DMS 273 (cell line): ENCODE measurements around the gene OLIG1.

Source experiments
- DNase-seq: peaks from one replicate; lab custom pipeline; 2025; ENCODE audit not compliant: unreplicated experiment; lab: John Stamatoyannopoulos, UW

Gene OLIG1

DNA sequence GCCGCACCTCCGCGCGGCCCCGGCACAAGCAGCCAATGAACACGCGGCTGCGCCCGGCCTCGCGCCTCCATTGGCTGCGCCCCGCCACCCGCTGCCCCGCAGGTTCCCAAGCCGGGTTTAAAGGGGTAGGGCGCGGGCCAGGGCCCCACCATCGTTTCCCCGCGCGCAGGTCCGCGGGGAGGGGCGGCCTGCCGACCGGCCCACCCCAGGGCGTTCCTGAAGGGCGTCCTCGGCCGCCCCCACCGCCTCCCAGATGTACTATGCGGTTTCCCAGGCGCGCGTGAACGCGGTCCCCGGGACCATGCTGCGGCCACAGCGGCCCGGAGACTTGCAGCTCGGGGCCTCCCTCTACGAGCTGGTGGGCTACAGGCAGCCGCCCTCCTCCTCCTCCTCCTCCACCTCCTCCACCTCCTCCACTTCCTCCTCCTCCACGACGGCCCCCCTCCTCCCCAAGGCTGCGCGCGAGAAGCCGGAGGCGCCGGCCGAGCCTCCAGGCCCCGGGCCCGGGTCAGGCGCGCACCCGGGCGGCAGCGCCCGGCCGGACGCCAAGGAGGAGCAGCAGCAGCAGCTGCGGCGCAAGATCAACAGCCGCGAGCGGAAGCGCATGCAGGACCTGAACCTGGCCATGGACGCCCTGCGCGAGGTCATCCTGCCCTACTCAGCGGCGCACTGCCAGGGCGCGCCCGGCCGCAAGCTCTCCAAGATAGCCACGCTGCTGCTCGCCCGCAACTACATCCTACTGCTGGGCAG, at the start of gene OLIG1:
TSS of gene OLIG1 (plus strand) at position 148 of the 750 bp plus-strand sequence. CDS start at position 254, 106 bp downstream.
- peak; percentile 95 for DNase-seq

DNA sequence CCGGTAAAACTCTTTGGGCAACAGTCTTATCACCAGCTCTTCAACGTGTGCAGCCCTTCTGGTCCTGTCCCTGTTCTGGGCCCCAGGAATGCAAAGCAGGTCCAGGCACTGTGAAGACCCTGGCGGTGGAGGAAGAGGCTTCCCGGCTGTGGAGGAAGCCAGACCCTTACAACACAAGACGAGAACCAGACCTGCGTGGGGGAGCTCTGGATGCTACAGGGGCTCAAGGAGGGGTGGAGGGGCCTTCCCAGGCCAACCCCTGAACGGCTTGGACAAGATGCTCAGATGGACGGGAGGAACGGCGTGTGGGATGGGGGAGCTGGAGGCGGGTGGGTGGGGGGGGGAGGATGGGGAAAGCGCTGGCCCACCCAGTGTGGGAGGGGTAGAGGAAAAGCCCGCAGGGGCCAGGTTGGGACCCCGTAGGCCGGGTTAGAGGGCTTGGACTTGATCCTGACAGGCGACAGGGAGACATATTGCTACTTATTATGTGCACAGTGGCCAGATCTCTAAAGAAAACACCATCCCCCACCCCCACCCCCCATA, 49.3 kb upstream of the OLIG1 start:
- DNase-seq, result no peak

DNA sequence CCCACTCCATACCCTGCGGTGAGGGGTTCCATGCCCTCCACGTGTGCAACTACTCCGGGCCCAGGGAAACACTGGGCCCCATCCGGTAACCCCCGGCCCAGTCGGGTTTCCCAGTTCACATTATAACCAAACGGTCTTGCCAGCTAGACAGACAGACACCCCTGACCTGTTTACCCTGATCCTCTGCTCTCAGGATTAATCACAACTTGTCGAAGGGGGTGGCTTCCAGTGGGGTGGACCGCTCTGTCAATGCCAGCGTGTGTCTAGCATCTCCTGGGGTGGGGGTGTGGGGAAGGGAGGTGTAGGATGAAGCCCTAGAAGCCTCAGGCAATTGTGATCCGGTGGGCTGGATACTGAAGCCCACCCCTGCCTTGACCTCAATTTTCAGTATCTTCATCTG, 48.8 kb upstream of the OLIG1 start:
- DNase-seq, result no peak

DNA sequence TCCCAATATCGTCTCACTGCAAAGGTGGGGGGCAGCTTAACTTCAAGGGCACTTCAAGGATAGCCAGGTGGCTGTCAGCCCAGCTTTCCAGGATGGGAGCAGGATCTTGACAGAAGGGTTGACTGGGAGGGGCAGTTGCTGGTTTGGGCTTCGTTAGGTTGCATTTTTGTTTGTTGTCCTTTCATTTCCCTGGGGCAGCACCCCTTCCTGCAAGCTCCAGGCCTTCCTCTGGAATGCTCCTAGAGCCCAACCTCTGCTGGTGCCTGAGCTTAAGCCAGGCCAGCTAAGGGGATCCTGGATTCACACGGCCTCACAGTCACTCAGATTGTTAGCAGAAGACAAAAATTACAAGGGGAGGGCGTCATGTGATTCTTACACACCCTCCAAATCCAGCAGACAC, 48.3 kb upstream of the OLIG1 start:
- DNase-seq, result no peak

DNA sequence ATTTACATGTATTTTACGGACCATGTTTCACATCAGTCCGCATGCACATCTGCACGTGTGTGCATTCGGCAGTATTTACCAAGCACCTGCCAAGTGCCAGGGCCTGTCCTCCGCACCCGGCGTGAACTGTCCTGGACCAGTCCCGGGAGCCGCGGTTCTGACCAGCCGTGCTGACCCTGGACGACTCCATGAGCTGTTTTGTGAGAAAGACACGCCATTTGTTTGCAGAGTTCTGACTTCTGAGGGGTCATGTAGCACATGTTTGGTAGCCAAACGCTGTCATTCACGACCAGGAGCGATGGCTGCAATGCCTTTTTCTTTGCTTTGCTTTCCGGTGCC, 47.5 kb upstream of the OLIG1 start:
- no peak for DNase-seq

DNA sequence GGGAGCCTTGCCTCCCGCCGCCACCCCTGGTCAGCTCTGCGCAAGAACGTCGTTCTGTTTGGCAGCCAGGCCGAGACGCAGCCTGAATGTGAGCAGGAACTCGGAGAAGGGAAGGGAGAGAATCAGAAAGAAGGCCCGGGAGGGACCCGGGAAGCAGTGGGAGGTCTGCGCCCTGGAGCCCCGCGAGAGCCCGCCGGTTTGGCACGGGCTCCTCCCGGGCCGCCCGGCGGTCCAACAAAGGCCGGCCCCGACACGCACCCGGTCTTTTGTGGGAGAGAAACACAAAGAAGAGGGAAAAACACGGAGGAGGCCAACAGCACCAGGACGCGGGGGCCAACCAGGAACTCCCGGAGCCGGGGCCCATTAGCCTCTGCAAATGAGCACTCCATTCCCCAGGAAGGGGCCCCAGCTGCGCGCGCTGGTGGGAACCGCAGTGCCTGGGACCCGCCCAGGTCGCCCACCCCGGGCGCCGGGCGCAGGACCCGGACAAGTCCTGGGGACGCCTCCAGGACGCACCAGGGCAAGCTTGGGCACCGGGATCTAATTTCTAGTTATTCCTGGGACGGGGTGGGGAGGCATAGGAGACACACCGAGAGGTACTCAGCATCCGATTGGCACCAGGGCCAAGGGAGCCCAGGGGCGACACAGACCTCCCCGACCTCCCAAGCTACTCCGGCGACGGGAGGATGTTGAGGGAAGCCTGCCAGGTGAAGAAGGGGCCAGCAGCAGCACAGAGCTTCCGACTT, 46.9 kb upstream of the OLIG1 start:
- DNase-seq, result peak; percentile 28

GRCh38 chr21:33023574-33024200, 46.3 kb upstream of the OLIG1 start:
- DNase-seq, result peak; percentile 50

GRCh38 chr21:33024201-33025103, 45.5 kb upstream of the OLIG1 start:
- peak; percentile 30 for DNase-seq

DNA sequence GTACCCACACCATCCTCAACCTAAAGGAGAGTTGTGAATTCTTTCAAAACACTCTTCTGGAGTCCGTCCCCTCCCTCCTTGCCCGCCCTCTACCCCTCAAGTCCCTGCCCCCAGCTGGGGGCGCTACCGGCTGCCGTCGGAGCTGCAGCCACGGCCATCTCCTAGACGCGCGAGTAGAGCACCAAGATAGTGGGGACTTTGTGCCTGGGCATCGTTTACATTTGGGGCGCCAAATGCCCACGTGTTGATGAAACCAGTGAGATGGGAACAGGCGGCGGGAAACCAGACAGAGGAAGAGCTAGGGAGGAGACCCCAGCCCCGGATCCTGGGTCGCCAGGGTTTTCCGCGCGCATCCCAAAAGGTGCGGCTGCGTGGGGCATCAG, 44.8 kb upstream of the OLIG1 start:
- peak; percentile 70 for DNase-seq

- peak; percentile 98 for DNase-seq
Observed at GRCh38 chr21:33025489-33026442, 44.2 kb upstream of the OLIG1 start, which contains the start of gene OLIG2. TSS of gene OLIG2 (plus strand) at chr21:33025935. CDS start at chr21:33026863, 928 bp downstream.

DNA sequence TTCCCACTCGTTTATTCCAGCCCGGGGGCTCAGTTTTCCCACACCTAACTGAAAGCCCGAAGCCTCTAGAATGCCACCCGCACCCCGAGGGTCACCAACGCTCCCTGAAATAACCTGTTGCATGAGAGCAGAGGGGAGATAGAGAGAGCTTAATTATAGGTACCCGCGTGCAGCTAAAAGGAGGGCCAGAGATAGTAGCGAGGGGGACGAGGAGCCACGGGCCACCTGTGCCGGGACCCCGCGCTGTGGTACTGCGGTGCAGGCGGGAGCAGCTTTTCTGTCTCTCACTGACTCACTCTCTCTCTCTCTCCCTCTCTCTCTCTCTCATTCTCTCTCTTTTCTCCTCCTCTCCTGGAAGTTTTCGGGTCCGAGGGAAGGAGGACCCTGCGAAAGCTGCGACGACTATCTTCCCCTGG, 43.5 kb upstream of the OLIG1 start:
- DNase-seq, result no peak

GRCh38 chr21:33026878-33027400, 43.0 kb upstream of the OLIG1 start:
- no peak for DNase-seq

DNA sequence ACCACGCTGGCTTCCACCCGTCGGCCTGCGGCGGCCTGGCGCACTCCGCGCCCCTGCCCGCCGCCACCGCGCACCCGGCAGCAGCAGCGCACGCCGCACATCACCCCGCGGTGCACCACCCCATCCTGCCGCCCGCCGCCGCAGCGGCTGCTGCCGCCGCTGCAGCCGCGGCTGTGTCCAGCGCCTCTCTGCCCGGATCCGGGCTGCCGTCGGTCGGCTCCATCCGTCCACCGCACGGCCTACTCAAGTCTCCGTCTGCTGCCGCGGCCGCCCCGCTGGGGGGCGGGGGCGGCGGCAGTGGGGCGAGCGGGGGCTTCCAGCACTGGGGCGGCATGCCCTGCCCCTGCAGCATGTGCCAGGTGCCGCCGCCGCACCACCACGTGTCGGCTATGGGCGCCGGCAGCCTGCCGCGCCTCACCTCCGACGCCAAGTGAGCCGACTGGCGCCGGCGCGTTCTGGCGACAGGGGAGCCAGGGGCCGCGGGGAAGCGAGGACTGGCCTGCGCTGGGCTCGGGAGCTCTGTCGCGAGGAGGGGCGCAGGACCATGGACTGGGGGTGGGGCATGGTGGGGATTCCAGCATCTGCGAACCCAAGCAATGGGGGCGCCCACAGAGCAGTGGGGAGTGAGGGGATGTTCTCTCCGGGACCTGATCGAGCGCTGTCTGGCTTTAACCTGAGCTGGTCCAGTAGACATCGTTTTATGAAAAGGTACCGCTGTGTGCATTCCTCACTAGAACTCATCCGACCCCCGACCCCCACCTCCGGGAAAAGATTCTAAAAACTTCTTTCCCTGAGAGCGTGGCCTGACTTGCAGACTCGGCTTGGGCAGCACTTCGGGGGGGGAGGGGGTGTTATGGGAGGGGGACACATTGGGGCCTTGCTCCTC, 42.3 kb upstream of the OLIG1 start:
- DNase-seq, result no peak

GRCh38 chr21:33028287-33028670, 41.7 kb upstream of the OLIG1 start:
- DNase-seq, result no peak

DNA sequence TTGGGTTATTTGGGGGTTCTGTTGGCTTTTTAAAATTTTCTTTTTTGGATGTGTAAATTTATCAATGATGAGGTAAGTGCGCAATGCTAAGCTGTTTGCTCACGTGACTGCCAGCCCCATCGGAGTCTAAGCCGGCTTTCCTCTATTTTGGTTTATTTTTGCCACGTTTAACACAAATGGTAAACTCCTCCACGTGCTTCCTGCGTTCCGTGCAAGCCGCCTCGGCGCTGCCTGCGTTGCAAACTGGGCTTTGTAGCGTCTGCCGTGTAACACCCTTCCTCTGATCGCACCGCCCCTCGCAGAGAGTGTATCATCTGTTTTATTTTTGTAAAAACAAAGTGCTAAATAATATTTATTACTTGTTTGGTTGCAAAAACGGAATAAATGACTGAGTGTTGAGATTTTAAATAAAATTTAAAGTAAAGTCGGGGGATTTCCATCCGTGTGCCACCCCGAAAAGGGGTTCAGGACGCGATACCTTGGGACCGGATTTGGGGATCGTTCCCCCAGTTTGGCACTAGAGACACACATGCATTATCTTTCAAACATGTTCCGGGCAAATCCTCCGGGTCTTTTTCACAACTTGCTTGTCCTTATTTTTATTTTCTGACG, 41.1 kb upstream of the OLIG1 start:
- DNase-seq, result no peak

GRCh38 chr21:33029385-33029921, 40.5 kb upstream of the OLIG1 start:
- DNase-seq, result no peak

- DNase-seq, result no peak
Observed at GRCh38 chr21:33029975-33030461, 39.9 kb upstream of the OLIG1 start.
